HUES48 (cell line): ENCODE data around the gene PHOX2A.

ENCODE experiments used
- H3K27ac ChIP-seq: one replicate; pipeline ENCODE4 v1.7.0; 2013; ENCODE audit warnings: low read depth, low read length, inconsistent platforms
- H3K27me3 ChIP-seq: 2 replicates; pipeline ENCODE4 v1.6.1; 2013; ENCODE audit warnings: mild to moderate bottlenecking, low read length; ENCODE audit not compliant: control insufficient read depth, insufficient read depth
- H3K36me3 ChIP-seq: 2 replicates; pipeline ENCODE4 v1.6.1; 2013; ENCODE audit warnings: low read length; ENCODE audit not compliant: control insufficient read depth, insufficient read depth
- H3K4me1 ChIP-seq: 2 replicates; pipeline ENCODE4 v1.6.1; 2013; ENCODE audit warnings: mild to moderate bottlenecking, low read length; ENCODE audit not compliant: control insufficient read depth, insufficient read depth
- H3K4me3 ChIP-seq: 2 replicates; pipeline ENCODE4 v1.5.1; 2013; ENCODE audit warnings: mild to moderate bottlenecking, low read depth, low read length
- H3K9ac ChIP-seq: 2 replicates; pipeline ENCODE4 v1.6.1; 2013; ENCODE audit warnings: mild to moderate bottlenecking, low read depth, low read length, moderate library complexity
- H3K9me3 ChIP-seq: 2 replicates; pipeline ENCODE4 v1.6.1; 2013; ENCODE audit warnings: low read length; ENCODE audit not compliant: control insufficient read depth, insufficient read depth

Gene PHOX2A

DNA sequence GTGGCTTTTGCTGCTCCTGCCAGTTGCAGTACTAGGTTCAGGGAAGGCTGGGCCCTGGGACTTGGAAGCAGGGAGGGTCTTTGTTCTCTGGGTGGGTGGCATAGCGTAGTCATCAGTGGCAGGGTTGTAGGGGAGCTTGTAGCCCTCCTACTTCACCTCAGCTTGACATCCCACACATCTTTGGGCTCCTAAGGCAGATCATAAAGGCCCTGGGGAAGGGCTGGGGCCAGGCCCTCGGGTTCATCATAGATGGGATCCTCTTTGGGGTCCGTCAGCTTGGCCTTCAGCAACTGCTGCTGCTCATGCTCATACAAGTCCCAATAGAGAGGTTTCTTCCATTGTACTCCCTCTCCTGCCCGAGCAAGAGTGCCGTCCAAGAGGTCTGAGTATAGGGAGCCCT lies 6.0 kb upstream of the PHOX2A start:
- Histone ChIP-seq H3K9ac (no peak overlapping the region), H3K4me1 (peaks cover 2% of the 10 kb centered on the region; the same call in 1 of the 2 replicates), H3K36me3 (no peaks in the 10 kb centered on the region), H3K27ac (no peak overlapping the region), H3K9me3 (no peaks in the 10 kb centered on the region), H3K4me3 (no peak overlapping the region), H3K27me3 (peaks cover 45% of the 10 kb centered on the region)

- Histone ChIP-seq H3K27ac (no peak overlapping the region), H3K9me3 (no peaks in the 10 kb centered on the region), H3K27me3 (peaks cover 67% of the 10 kb centered on the region), H3K9ac (no peak overlapping the region), H3K36me3 (no peaks in the 10 kb centered on the region), H3K4me3 (no peak overlapping the region), H3K4me1 (peaks cover 5% of the 10 kb centered on the region; the same call in 1 of the 2 replicates)
Observed at GRCh38 chr11:72247584-72247983, 3.6 kb upstream of the PHOX2A start.

DNA sequence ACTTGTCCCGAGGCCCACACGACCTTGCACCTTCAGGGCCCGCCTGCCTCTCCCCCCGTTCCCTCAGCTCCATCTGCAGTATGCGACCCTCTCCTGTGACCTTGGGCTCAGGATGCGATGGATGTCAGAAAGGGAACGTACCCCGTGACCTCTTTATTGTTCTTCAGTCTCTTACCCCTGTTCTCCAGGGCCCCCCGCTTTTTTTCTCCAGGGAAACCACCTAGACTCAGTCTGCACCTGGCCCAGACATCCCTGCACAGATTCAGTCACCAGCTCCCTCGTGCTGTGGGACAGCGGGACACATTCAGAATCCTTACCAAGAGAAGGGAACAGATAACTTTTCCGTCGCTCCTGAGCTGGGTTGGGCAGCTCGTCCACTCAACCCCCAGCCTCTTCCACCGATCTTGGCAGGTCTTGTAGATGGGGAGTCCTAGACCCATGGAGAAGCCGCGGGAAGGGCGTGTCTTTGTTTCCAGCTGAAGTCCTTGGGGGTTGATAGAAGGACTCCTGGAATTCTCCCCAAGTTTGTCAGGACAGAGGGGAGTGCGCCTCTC lies 1.4 kb upstream of the PHOX2A start:
- H3K27ac ChIP-seq = no peak overlapping the region
- H3K4me1 ChIP-seq = peaks cover 12% of the 10 kb centered on the region
- H3K36me3 ChIP-seq = no peaks in the 10 kb centered on the region
- H3K9ac ChIP-seq = no peak overlapping the region
- peak overlapping the region; percentile 68 for H3K4me3 ChIP-seq
- H3K27me3 ChIP-seq = peaks cover 90% of the 10 kb centered on the region
- no peaks in the 10 kb centered on the region for H3K9me3 ChIP-seq

GRCh38 chr11:72244361-72245262 lies 636 bp upstream of the PHOX2A start:
- H3K27me3 ChIP-seq = peaks cover 97% of the 10 kb centered on the region
- H3K27ac ChIP-seq = no peak overlapping the region

DNA sequence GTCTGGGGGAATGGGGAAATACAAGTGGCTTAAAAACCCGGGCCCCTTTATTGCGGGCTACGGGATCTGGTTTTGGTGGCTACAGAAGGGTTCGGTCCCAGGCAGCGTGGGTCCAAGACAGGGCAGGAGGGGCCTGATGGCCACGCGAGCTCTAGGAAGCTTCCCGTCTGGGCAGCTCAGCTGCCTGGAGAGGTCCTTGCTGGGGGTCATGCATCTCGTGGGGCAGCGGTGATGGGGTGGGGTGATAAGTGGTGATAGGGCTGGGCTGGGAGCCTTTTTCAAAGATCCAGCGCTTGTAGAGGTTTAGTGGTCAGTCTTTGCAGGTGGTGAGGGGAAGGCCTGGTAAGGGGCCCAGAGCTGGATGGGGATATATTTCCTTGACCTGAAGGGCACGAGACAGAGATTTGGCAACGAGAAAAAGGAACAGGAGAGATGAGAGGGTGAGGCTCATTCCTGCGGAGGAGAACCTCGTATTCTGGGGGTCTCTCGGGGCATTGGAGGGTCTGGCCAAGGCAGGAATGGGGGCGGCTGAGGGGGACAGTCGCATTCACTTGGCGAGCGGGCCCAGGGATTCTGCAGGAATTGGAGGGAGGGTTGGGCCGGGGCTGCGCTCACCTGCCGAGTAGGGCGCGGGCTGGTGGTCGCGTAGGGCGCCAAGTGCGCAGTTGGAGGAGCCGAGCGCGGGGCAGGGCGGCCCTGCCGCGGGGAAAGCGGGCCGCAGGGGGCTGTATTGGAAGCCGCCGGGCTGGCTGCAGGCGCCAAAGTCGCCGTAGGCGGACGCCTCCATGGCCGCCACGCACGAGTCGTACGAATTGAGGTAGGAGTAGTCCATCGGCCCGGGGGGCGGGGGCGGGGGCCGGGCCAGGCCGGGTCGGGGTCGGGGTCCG lies 560 bp downstream of the PHOX2A start:
- no peaks in the 10 kb centered on the region for H3K9me3 ChIP-seq
- H3K4me1 ChIP-seq = peaks cover 21% of the 10 kb centered on the region
- no peaks in the 10 kb centered on the region for H3K36me3 ChIP-seq
- H3K9ac ChIP-seq = no peak overlapping the region
- peaks cover 99% of the 10 kb centered on the region for H3K27me3 ChIP-seq
- H3K4me3 ChIP-seq = peak overlapping the region; percentile 68; the same call in 1 of the 2 replicates
- no peak overlapping the region for H3K27ac ChIP-seq

More at GRCh38 chr11:72244361-72245262, 636 bp upstream of the PHOX2A start:
- no peaks in the 10 kb centered on the region for H3K9me3 ChIP-seq
- H3K9ac ChIP-seq = no peak overlapping the region
- peaks cover 16% of the 10 kb centered on the region for H3K4me1 ChIP-seq
- no peaks in the 10 kb centered on the region for H3K36me3 ChIP-seq
- peak overlapping the region; percentile 68 for H3K4me3 ChIP-seq

- Histone ChIP-seq H3K4me3 (no peak overlapping the region), H3K4me1 (peaks cover 28% of the 10 kb centered on the region), H3K9ac (no peak overlapping the region), H3K36me3 (0 out of 2 replicates have a peak, but pooled peaks cover 7% of the 10 kb centered on the region), H3K9me3 (no peaks in the 10 kb centered on the region), H3K27ac (no peak overlapping the region), H3K27me3 (peaks cover 87% of the 10 kb centered on the region)
Observed at GRCh38 chr11:72242141-72242540, 1.8 kb downstream of the PHOX2A start.

GRCh38 chr11:72241291-72241781 lies 2.6 kb downstream of the PHOX2A start:
- H3K27ac ChIP-seq = no peak overlapping the region
- H3K4me3 ChIP-seq = no peak overlapping the region
- H3K9me3 ChIP-seq = no peaks in the 10 kb centered on the region
- peaks cover 28% of the 10 kb centered on the region for H3K4me1 ChIP-seq
- peaks cover 79% of the 10 kb centered on the region for H3K27me3 ChIP-seq
- H3K9ac ChIP-seq = no peak overlapping the region
- H3K36me3 ChIP-seq = peaks cover 15% of the 10 kb centered on the region; the same call in 1 of the 2 replicates

DNA sequence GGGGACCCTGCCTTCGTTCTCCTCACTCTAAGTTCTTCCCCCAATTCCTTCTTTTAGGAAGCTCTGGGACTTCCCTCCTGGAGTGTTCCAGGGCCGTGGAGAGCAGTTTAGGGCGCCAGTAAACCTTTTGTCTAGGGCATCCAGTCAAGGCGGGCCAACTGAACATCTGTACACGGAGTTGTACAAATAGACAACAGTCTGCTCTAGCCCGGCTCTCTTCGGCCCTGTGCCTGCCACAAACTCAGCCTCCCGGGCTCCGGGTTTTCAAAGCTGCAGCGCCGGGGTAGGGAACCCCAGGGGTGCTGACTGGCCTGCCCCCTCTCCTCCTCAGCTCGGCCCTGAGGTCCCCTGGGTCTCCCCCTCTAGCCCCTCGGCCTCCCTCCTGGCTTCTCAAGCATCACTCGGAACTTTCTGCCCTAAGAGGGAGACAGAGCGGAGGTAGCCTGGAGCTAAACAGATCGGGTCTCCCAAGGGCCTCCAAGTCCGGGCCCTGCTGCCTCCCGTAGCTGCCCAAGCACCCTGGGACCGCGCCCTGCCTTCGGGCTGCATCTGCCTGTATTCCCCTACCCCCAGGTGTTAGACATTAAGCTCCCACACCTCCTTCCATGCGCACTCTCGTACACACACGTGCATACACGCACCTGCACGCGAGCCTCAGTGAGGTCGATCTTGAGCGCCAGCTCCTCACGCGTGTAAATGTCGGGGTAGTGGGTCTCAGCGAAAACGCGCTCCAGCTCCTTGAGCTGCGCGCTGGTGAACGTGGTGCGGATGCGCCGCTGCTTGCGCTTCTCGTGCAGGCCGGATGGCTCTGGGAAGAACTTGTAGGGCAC lies 3.3 kb downstream of the PHOX2A start:
- H3K27me3 ChIP-seq = peaks cover 72% of the 10 kb centered on the region
- H3K27ac ChIP-seq = no peak overlapping the region
- H3K4me1 ChIP-seq = peaks cover 28% of the 10 kb centered on the region
- H3K36me3 ChIP-seq = peaks cover 20% of the 10 kb centered on the region; the same call in 1 of the 2 replicates
- no peak overlapping the region for H3K9ac ChIP-seq
- no peaks in the 10 kb centered on the region for H3K9me3 ChIP-seq
- H3K4me3 ChIP-seq = peak overlapping the region; percentile 47

GRCh38 chr11:72239849-72240460 lies 4.0 kb downstream of the PHOX2A start:
- Histone ChIP-seq H3K4me1 (peaks cover 25% of the 10 kb centered on the region), H3K4me3 (peak overlapping the region; percentile 47), H3K36me3 (peaks cover 26% of the 10 kb centered on the region), H3K27ac (no peak overlapping the region), H3K9ac (0 out of 2 replicates have a peak overlapping the region, but pooled peaks have one; percentile 7), H3K27me3 (peaks cover 65% of the 10 kb centered on the region), H3K9me3 (no peaks in the 10 kb centered on the region)
